Measurements from ENCODE around the gene MMS19.

DNA sequence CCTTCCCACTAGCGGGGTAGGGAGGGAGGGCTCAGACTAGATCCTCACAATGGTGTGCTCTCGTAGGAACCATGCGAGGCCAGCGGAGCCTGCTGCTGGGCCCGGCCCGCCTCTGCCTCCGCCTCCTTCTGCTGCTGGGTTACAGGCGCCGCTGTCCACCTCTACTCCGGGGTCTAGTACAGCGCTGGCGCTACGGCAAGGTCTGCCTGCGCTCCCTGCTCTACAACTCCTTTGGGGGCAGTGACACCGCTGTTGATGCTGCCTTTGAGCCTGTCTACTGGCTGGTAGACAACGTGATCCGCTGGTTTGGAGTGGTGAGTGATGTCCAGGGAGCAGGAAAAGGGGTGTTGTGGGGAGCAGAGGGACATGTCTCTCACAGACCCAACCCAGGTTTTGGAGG is 46.6 kb downstream of the MMS19 start:
- no peak for TF ChIP-seq POLR2AphosphoS5 (IDR thresholded peaks at IDR 0.05; ENCODE audit: low read depth)
- TF ChIP-seq, protein P1, sequence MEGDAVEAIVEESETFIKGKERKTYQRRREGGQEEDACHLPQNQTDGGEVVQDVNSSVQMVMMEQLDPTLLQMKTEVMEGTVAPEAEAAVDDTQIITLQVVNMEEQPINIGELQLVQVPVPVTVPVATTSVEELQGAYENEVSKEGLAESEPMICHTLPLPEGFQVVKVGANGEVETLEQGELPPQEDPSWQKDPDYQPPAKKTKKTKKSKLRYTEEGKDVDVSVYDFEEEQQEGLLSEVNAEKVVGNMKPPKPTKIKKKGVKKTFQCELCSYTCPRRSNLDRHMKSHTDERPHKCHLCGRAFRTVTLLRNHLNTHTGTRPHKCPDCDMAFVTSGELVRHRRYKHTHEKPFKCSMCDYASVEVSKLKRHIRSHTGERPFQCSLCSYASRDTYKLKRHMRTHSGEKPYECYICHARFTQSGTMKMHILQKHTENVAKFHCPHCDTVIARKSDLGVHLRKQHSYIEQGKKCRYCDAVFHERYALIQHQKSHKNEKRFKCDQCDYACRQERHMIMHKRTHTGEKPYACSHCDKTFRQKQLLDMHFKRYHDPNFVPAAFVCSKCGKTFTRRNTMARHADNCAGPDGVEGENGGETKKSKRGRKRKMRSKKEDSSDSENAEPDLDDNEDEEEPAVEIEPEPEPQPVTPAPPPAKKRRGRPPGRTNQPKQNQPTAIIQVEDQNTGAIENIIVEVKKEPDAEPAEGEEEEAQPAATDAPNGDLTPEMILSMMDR (IDR thresholded peaks at IDR 0.05; ENCODE audit: insufficient read depth, low read length) = no peak
- TF ChIP-seq, protein P2, sequence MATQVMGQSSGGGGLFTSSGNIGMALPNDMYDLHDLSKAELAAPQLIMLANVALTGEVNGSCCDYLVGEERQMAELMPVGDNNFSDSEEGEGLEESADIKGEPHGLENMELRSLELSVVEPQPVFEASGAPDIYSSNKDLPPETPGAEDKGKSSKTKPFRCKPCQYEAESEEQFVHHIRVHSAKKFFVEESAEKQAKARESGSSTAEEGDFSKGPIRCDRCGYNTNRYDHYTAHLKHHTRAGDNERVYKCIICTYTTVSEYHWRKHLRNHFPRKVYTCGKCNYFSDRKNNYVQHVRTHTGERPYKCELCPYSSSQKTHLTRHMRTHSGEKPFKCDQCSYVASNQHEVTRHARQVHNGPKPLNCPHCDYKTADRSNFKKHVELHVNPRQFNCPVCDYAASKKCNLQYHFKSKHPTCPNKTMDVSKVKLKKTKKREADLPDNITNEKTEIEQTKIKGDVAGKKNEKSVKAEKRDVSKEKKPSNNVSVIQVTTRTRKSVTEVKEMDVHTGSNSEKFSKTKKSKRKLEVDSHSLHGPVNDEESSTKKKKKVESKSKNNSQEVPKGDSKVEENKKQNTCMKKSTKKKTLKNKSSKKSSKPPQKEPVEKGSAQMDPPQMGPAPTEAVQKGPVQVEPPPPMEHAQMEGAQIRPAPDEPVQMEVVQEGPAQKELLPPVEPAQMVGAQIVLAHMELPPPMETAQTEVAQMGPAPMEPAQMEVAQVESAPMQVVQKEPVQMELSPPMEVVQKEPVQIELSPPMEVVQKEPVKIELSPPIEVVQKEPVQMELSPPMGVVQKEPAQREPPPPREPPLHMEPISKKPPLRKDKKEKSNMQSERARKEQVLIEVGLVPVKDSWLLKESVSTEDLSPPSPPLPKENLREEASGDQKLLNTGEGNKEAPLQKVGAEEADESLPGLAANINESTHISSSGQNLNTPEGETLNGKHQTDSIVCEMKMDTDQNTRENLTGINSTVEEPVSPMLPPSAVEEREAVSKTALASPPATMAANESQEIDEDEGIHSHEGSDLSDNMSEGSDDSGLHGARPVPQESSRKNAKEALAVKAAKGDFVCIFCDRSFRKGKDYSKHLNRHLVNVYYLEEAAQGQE (IDR thresholded peaks at IDR 0.05; ENCODE audit: insufficient replicate concordance, low read depth) = no peak
